Vagina (tissue), 2 donors: ENCODE measurements around the gene ZNF76. TPM values are rescaled to one million over a fixed set of nuclear protein-coding genes. Genes with fewer than 3 reads are reported as not detected.

Experiments used
- DNase-seq, 2 donors: peaks; one replicate each; pipeline ENCODE4 v3.0.0-alpha.2; 2017; ENCODE audit errors: extremely low spot score in 2 of 2
- H3K27ac ChIP-seq: fragments of 200-600 bp; sonication (generic); one replicate; pipeline ENCODE4 v1.5.1; 2019
- H3K27me3 ChIP-seq: fragments of 200-600 bp; sonication (generic); one replicate; pipeline ENCODE4 v1.5.1; 2019
- H3K36me3 ChIP-seq, 2 donors: fragments of 200-600 bp; sonication (generic); one replicate each; pipeline ENCODE4 v1.5.1; 2017 to 2019
- H3K4me1 ChIP-seq: fragments of 200-600 bp; sonication (generic); one replicate; pipeline ENCODE4 v1.5.1; 2019
- H3K4me3 ChIP-seq, 2 donors: fragments of 200-600 bp; sonication (generic); 1 replicate in 1 of 2; 2 replicates in 1 of 2; pipeline ENCODE4 v1.5.1; 2016 to 2019
- H3K9me3 ChIP-seq: fragments of 200-600 bp; sonication (generic); one replicate; pipeline ENCODE4 v1.5.1; 2019
- CTCF ChIP-seq, 3 experiments: fragments of 450-650 bp in 2 of 3; fragments of 200-600 bp in 1 of 3; sonication (generic) in 1 of 3; IDR thresholded peaks; one replicate each; pipeline ENCODE4 v1.5.1; 2017 to 2019; ENCODE audit warnings: antibody characterized with exemption in 3 of 3, mild to moderate bottlenecking in 2 of 3, moderate library complexity in 2 of 3
- POLR2A ChIP-seq, 2 donors: fragments of 450-650 bp; IDR thresholded peaks; one replicate each; pipeline ENCODE4 v1.6.1; 2017; ENCODE audit warnings: antibody characterized with exemption in 2 of 2, mild to moderate bottlenecking in 2 of 2, moderate library complexity in 2 of 2
- POLR2AphosphoS5 ChIP-seq, 2 donors: sonication (generic); formaldehyde crosslinking; IDR thresholded peaks; one replicate each; pipeline ENCODE4 v1.9.0; 2017; ENCODE audit warnings: antibody characterized with exemption in 2 of 2, mild to moderate bottlenecking in 2 of 2, low read depth in 1 of 2; ENCODE audit not compliant: insufficient read depth in 1 of 2
- intact Hi-C: fragments of 100-400 bp; cut with DNase I; formaldehyde crosslinking; loops from one replicate; pipeline ENCODE4 v1.15.1; 2023
- total RNA-seq: library from RNA; depleted of rRNA; stranded (reverse); fragments of >200 nt; gene quantifications from one replicate; pipeline ENCODE4 v1.2.3, GENCODE V29; 2016

The ZNF76 gene
- total RNA-seq, 1 donor from 2014 or later: 39.0 TPM

- Histone ChIP-seq H3K4me3 (peak overlapping the region; percentile 40 to 52), H3K27me3 (no peaks in the 10 kb centered on the region), H3K36me3 (no peaks in the 10 kb centered on the region), H3K27ac (no peak overlapping the region), H3K9me3 (no peaks in the 10 kb centered on the region), H3K4me1 (peaks cover 8% of the 10 kb centered on the region)
- intact Hi-C loops: no loop called here
- no peak for TF ChIP-seq POLR2AphosphoS5 (IDR thresholded peaks at IDR 0.05; ENCODE audit: insufficient read depth in 1 of 2, low read depth in 1 of 2)
- no peak for TF ChIP-seq CTCF (IDR thresholded peaks at IDR 0.05)
- no peak for TF ChIP-seq POLR2A (IDR thresholded peaks at IDR 0.05)
- DNase-seq: peak; percentile 80 to 88
Measured at GRCh38 chr6:35317483-35318195, 58.1 kb downstream of the ZNF76 start.

GRCh38 chr6:35318196-35319171, 58.9 kb downstream of the ZNF76 start:
- Histone ChIP-seq H3K9me3 (no peaks in the 10 kb centered on the region), H3K36me3 (no peaks in the 10 kb centered on the region), H3K4me3 (peak overlapping the region; percentile 40 to 52), H3K27ac (no peak overlapping the region), H3K27me3 (no peaks in the 10 kb centered on the region), H3K4me1 (peaks cover 8% of the 10 kb centered on the region)
- TF ChIP-seq POLR2AphosphoS5 (IDR thresholded peaks at IDR 0.05; ENCODE audit: insufficient read depth in 1 of 2, low read depth in 1 of 2): peak in 1 of 2 donors; percentile 37
- TF ChIP-seq CTCF (IDR thresholded peaks at IDR 0.05): no peak
- no peak for TF ChIP-seq POLR2A (IDR thresholded peaks at IDR 0.05)
- intact Hi-C loops: no loop called here
- DNase-seq: peak; percentile 85 to 94

- intact Hi-C loops: no loop called here
- Histone ChIP-seq H3K4me3 (no peak overlapping the region), H3K27me3 (no peaks in the 10 kb centered on the region), H3K4me1 (peaks cover 8% of the 10 kb centered on the region), H3K36me3 (no peaks in the 10 kb centered on the region), H3K9me3 (no peaks in the 10 kb centered on the region), H3K27ac (no peak overlapping the region)
- no peak for TF ChIP-seq POLR2A (IDR thresholded peaks at IDR 0.05)
- no peak for TF ChIP-seq POLR2AphosphoS5 (IDR thresholded peaks at IDR 0.05; ENCODE audit: insufficient read depth in 1 of 2, low read depth in 1 of 2)
- TF ChIP-seq CTCF (IDR thresholded peaks at IDR 0.05): no peak
- DNase-seq: peak; percentile 70 to 72
Measured at GRCh38 chr6:35319346-35320030, 60.0 kb downstream of the ZNF76 start.

- Histone ChIP-seq H3K36me3 (no peaks in the 10 kb centered on the region), H3K27ac (no peak overlapping the region), H3K27me3 (no peaks in the 10 kb centered on the region), H3K9me3 (no peaks in the 10 kb centered on the region), H3K4me3 (no peak overlapping the region), H3K4me1 (peaks cover 8% of the 10 kb centered on the region)
- TF ChIP-seq POLR2AphosphoS5 (IDR thresholded peaks at IDR 0.05; ENCODE audit: insufficient read depth in 1 of 2, low read depth in 1 of 2): no peak
- TF ChIP-seq POLR2A (IDR thresholded peaks at IDR 0.05): no peak
- TF ChIP-seq CTCF (IDR thresholded peaks at IDR 0.05): no peak
- no peak for DNase-seq
- intact Hi-C loops: no loop called here
Measured at GRCh38 chr6:35320031-35320410, 60.5 kb downstream of the ZNF76 start.
